IMR-90 (cell line): ENCODE results near the gene C22orf15. TPM values are rescaled to one million over a fixed set of nuclear protein-coding genes. Genes with fewer than 3 reads are reported as not detected.
A peak's percentile ranks its signal among the peaks of the same experiment; 100 is the strongest.

Source experiments
- ATAC-seq: fragments of 200-7000 bp; cut with Tn5 transposase; 2 replicates; pipeline ENCODE4 v1.9.1; 2020; ENCODE audit warnings: low read depth, mild to moderate bottlenecking, moderate library complexity
- BruUV-seq: library from RNA; stranded (reverse); fragments of 400-500 nt; replicated peaks from 2 replicates; lab custom pipeline; 2021; lab: Mats Ljungman, UMichigan
- CTCF ChIA-PET: fragments of 300-600 bp; formaldehyde crosslinking; extraction: SDS; loops from one replicate; lab custom pipeline; 2021; ENCODE audit warnings: antibody characterized with exemption; lab: Yijun Ruan, JAX
- POLR2A ChIA-PET: fragments of 300-600 bp; sonication (Branson Sonifier 250); formaldehyde crosslinking; loops from one replicate; lab custom pipeline; 2022; ENCODE audit warnings: antibody characterized with exemption; ENCODE audit not compliant: unreplicated experiment; lab: Charles Lee
- DNase-seq: peaks from one replicate; pipeline ENCODE4 v3.0.0; 2013
- H2AFZ ChIP-seq: replicated peaks from 2 replicates; pipeline ENCODE3; 2013; ENCODE audit warnings: low read length, mild to moderate bottlenecking; ENCODE audit not compliant: poor library complexity
- H2AK5ac ChIP-seq: 2 replicates; pipeline ENCODE4 v1.6.1; 2013; ENCODE audit warnings: low read depth, low read length, inconsistent platforms
- H2AK9ac ChIP-seq: replicated peaks from 2 replicates; pipeline ENCODE3; 2013; ENCODE audit warnings: mild to moderate bottlenecking, low read depth, low read length, moderate library complexity; ENCODE audit not compliant: poor library complexity
- H2BK120ac ChIP-seq: 2 replicates; pipeline ENCODE4 v1.6.1; 2013; ENCODE audit warnings: low read depth, low read length, inconsistent platforms
- H2BK15ac ChIP-seq: 3 replicates; pipeline ENCODE4 v1.6.1; 2013; ENCODE audit warnings: low read depth, low read length, inconsistent platforms
- H2BK20ac ChIP-seq: 2 replicates; pipeline ENCODE4 v1.6.1; 2013; ENCODE audit warnings: low read depth, mild to moderate bottlenecking, inconsistent platforms, low read length, moderate library complexity
- H2BK5ac ChIP-seq: 2 replicates; pipeline ENCODE4 v1.6.1; 2013; ENCODE audit warnings: mild to moderate bottlenecking, low read depth, low read length, inconsistent platforms; ENCODE audit not compliant: poor library complexity, severe bottlenecking
- H3K14ac ChIP-seq: replicated peaks from 2 replicates; pipeline ENCODE4 v1.6.1; 2013; ENCODE audit warnings: low read depth, low read length, inconsistent platforms
- H3K18ac ChIP-seq: 2 replicates; pipeline ENCODE4 v1.6.1; 2013; ENCODE audit warnings: low read depth, low read length, control low read depth
- H3K23ac ChIP-seq: 2 replicates; pipeline ENCODE4 v1.6.1; 2013; ENCODE audit warnings: low read depth, low read length, inconsistent platforms
- H3K27ac ChIP-seq: 2 replicates; pipeline ENCODE4 v1.5.1; 2013; ENCODE audit warnings: mild to moderate bottlenecking, control low read depth, low read length; ENCODE audit not compliant: insufficient read depth
- H3K27me3 ChIP-seq: 2 replicates; pipeline ENCODE4 v1.6.1; 2013; ENCODE audit warnings: low read length; ENCODE audit not compliant: control insufficient read depth, insufficient read depth
- H3K36me3 ChIP-seq: 2 replicates; pipeline ENCODE4 v1.6.1; 2013; ENCODE audit warnings: low read length, mixed read lengths; ENCODE audit not compliant: control insufficient read depth, insufficient read depth
- H3K4ac ChIP-seq: 2 replicates; pipeline ENCODE4 v1.6.1; 2013; ENCODE audit warnings: low read depth, low read length, inconsistent platforms
- H3K4me1 ChIP-seq: 2 replicates; pipeline ENCODE4 v1.6.1; 2013; ENCODE audit warnings: low read length, mixed read lengths; ENCODE audit not compliant: control insufficient read depth, insufficient read depth
- H3K4me2 ChIP-seq: 2 replicates; pipeline ENCODE4 v1.6.1; 2013; ENCODE audit warnings: low read depth, mild to moderate bottlenecking, control low read depth, low read length, moderate library complexity
- H3K4me3 ChIP-seq: 2 replicates; pipeline ENCODE4 v1.5.1; 2013; ENCODE audit warnings: low read depth, mild to moderate bottlenecking, control low read depth, low read length, moderate library complexity; ENCODE audit not compliant: insufficient read depth
- H3K56ac ChIP-seq: 2 replicates; pipeline ENCODE4 v1.6.1; 2013; ENCODE audit warnings: low read length, inconsistent platforms; ENCODE audit not compliant: insufficient read depth; ENCODE audit errors: extremely low read depth
- H3K79me1 ChIP-seq, 2 experiments: 2 replicates each; pipeline ENCODE4 v1.6.1; 2013; ENCODE audit warnings: low read length in 2 of 2, inconsistent platforms in 1 of 2, low read depth in 1 of 2
- H3K9ac ChIP-seq: 2 replicates; pipeline ENCODE4 v1.6.1; 2013; ENCODE audit warnings: low read depth, low read length, control low read depth
- H3K9me1 ChIP-seq: 2 replicates; pipeline ENCODE4 v1.6.1; 2013; ENCODE audit warnings: low read length, inconsistent platforms; ENCODE audit not compliant: insufficient read depth
- H3K9me3 ChIP-seq: 2 replicates; pipeline ENCODE4 v1.6.1; 2013; ENCODE audit warnings: low read length; ENCODE audit not compliant: control insufficient read depth, insufficient read depth
- H4K20me1 ChIP-seq: 2 replicates; pipeline ENCODE4 v1.6.1; 2013; ENCODE audit warnings: low read length, inconsistent platforms; ENCODE audit not compliant: insufficient read depth
- H4K5ac ChIP-seq: 2 replicates; pipeline ENCODE4 v1.6.1; 2013; ENCODE audit warnings: mild to moderate bottlenecking, low read depth, low read length, control low read depth
- H4K8ac ChIP-seq, 2 experiments: 2 replicates each; pipeline ENCODE4 v1.6.1; 2013; ENCODE audit warnings: low read depth in 2 of 2, low read length in 2 of 2, control low read depth in 1 of 2, inconsistent platforms in 1 of 2
- H4K91ac ChIP-seq: 2 replicates; pipeline ENCODE4 v1.6.1; 2013; ENCODE audit warnings: low read depth, low read length, inconsistent platforms; ENCODE audit not compliant: insufficient read depth
- BHLHE40 ChIP-seq: fragments of 150-350 bp; IDR thresholded peaks from 2 replicates; pipeline ENCODE4 v1.6.1; 2016; ENCODE audit warnings: mild to moderate bottlenecking, low read depth, low read length
- WGBS, 2 experiments: methylation state at CpG; one replicate each; pipeline versions ENCODE4 v1.1.5 to v1.1.7; 2013; ENCODE audit warnings: missing lambda C conversion rate in 2 of 2; ENCODE audit not compliant: insufficient read length in 1 of 2; ENCODE audit errors: extremely low coverage in 2 of 2; 5-methylcytosine and 5-hydroxymethylcytosine counted together
- dilution Hi-C: fragments of 300-500 bp; cut with HindIII; formaldehyde crosslinking; loops from one replicate; pipeline ENCODE4 v1.14.3; 2018; ENCODE audit warnings: low sequenced_read_pairs; ENCODE audit not compliant: unreplicated experiment
- in situ Hi-C: fragments of 300-500 bp; cut with MboI; formaldehyde crosslinking; loops from 3 replicates; pipeline ENCODE4 v1.14.3; 2019; ENCODE audit warnings: low sequenced_read_pairs, inconsistent platforms, mixed read lengths
- intact Hi-C: fragments of 100-400 bp; cut with micrococcal nuclease; formaldehyde crosslinking; loops from 2 replicates; pipeline ENCODE4 v1.10.0; 2022
- polyA plus RNA-seq, 3 experiments: library from polyadenylated mRNA; depleted of rRNA; stranded (reverse); fragments of >200 nt; gene quantifications; 2 replicates each; pipeline ENCODE4 v1.2.3, GENCODE V29; 2012; ENCODE audit warnings: low replicate concordance in 1 of 3
- total RNA-seq: library from RNA; depleted of rRNA; stranded (reverse); fragments of >200 nt; gene quantifications from 2 replicates; pipeline ENCODE4 v1.2.3, GENCODE V29; 2012
- TF ChIP-seq, protein P1 (sequence below): fragments of 150-350 bp; IDR thresholded peaks from 2 replicates; pipeline ENCODE4 v1.6.1; 2016; ENCODE audit warnings: low read depth, mild to moderate bottlenecking, low read length, moderate library complexity, borderline replicate concordance

The C22orf15 gene
- total and polyA plus RNA-seq, 2 of the 4 experiments (the other 2 are of a cell fraction), result 2.3 to 3.1 TPM

DNA sequence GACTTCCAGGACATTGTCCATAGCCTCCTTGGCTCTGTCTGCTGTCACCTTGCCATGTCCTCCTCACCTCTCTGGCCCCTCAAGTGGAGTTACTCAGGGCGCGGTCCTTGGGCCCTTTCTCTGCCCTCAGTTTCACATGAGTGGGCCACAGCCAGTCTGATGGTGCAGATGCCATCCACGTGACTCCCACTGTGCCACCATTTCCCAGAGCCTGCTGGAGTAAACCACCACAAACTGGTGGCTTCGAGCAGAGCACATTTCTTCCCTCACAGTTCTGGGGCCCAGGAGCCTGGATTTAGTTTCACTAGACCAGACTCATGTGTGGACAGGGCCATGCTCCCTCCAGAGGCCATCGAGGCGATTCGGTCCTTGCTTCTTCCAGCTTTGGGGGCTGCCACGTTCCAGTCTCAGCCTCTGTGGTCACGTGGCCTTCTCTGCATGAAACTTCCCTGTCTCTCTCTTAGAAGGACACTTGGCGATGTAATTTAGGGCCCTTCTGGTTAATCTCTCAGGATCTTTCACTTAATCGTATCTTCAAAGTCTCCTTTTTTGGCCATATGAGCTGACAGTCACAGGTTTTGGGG lies 38.5 kb downstream of the C22orf15 start:
- no peak for TF ChIP-seq BHLHE40
- TF ChIP-seq, protein P1, sequence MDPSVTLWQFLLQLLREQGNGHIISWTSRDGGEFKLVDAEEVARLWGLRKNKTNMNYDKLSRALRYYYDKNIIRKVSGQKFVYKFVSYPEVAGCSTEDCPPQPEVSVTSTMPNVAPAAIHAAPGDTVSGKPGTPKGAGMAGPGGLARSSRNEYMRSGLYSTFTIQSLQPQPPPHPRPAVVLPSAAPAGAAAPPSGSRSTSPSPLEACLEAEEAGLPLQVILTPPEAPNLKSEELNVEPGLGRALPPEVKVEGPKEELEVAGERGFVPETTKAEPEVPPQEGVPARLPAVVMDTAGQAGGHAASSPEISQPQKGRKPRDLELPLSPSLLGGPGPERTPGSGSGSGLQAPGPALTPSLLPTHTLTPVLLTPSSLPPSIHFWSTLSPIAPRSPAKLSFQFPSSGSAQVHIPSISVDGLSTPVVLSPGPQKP, result no peak
- Histone ChIP-seq H3K79me1 (peaks cover 0 to 22% of the 10 kb centered on the region in 2 experiments; a peak in 3 of 4 replicates), H4K91ac (no peak overlapping the region), H3K27ac (no peak overlapping the region), H3K4me1 (no peaks in the 10 kb centered on the region), H3K4ac (no peak overlapping the region), H3K9ac (no peak overlapping the region), H4K5ac (no peak overlapping the region), H4K8ac (no peak overlapping the region), H2BK20ac (no peak overlapping the region), H3K14ac (no peak overlapping the region), H2BK5ac (no peak overlapping the region), H3K9me1 (no peaks in the 10 kb centered on the region), H3K27me3 (no peaks in the 10 kb centered on the region), H3K9me3 (no peaks in the 10 kb centered on the region), H3K23ac (no peak overlapping the region), H2AK5ac (no peak overlapping the region), H3K4me2 (no peak overlapping the region), H4K20me1 (no peaks in the 10 kb centered on the region; the same call in 1 of the 2 replicates), H2AFZ (no peak overlapping the region), H3K18ac (no peak overlapping the region), H3K4me3 (no peak overlapping the region), H3K36me3 (peaks cover 71% of the 10 kb centered on the region), H2BK15ac (no peak overlapping the region), H2BK120ac (no peak overlapping the region), H3K56ac (no peak overlapping the region), H2AK9ac (peak overlapping the region; percentile 55)
- dilution Hi-C loops, result no loop called here
- in situ Hi-C loops, result no loop called here
- DNase-seq (no peak), ATAC-seq (no peak)
- no CpG with 5 or more reads among the region's 11 CpGs for WGBS, 2 experiments
- ChIA-PET CTCF (no interaction called here), POLR2A (no interaction called here)
- no TSS peak for BruUV-seq
- intact Hi-C loops, result no loop called here
